GM19455 (cell line): ENCODE results near the gene IGSF3.

ENCODE experiments used
- ATAC-seq: cut with Tn5 transposase; IDR thresholded peaks from one replicate; pipeline ENCODE4 v1.9.1; 2021; ENCODE audit not compliant: unreplicated experiment

The IGSF3 gene

GRCh38 chr1:116686723-116687352 lies 19.3 kb upstream of the IGSF3 start:
- no peak for ATAC-seq

GRCh38 chr1:116686175-116686574 lies 18.6 kb upstream of the IGSF3 start:
- no peak for ATAC-seq

GRCh38 chr1:116684575-116684974 lies 17.0 kb upstream of the IGSF3 start:
- no peak for ATAC-seq

- ATAC-seq, result no peak
Observed at GRCh38 chr1:116682641-116683221, 15.2 kb upstream of the IGSF3 start.

- no peak for ATAC-seq
Observed at GRCh38 chr1:116681343-116681899, 13.9 kb upstream of the IGSF3 start.

- ATAC-seq, result no peak
Observed at GRCh38 chr1:116680752-116681151, 13.2 kb upstream of the IGSF3 start.

GRCh38 chr1:116679828-116680628 lies 12.5 kb upstream of the IGSF3 start:
- no peak for ATAC-seq

GRCh38 chr1:116679091-116679827 lies 11.7 kb upstream of the IGSF3 start:
- ATAC-seq, result no peak

- no peak for ATAC-seq
Observed at GRCh38 chr1:116678732-116679090, 11.2 kb upstream of the IGSF3 start.

GRCh38 chr1:116677474-116678062 lies 10.0 kb upstream of the IGSF3 start:
- no peak for ATAC-seq

- ATAC-seq, result no peak
Observed at GRCh38 chr1:116676291-116676690, 8.8 kb upstream of the IGSF3 start.

- ATAC-seq, result no peak
Observed at GRCh38 chr1:116674751-116675150, 7.2 kb upstream of the IGSF3 start.

- no peak for ATAC-seq
Observed at GRCh38 chr1:116674011-116674531, 6.5 kb upstream of the IGSF3 start.

- no peak for ATAC-seq
Observed at GRCh38 chr1:116671912-116672311, 4.4 kb upstream of the IGSF3 start.

- no peak for ATAC-seq
Observed at GRCh38 chr1:116671072-116671760, 3.7 kb upstream of the IGSF3 start.

- no peak for ATAC-seq
Observed at GRCh38 chr1:116668277-116668676, 744 bp upstream of the IGSF3 start.

- no peak for ATAC-seq
Observed at GRCh38 chr1:116667078-116667574, 407 bp downstream of the IGSF3 start.

- ATAC-seq, result no peak
Observed at GRCh38 chr1:116666187-116667077, 1.1 kb downstream of the IGSF3 start.

GRCh38 chr1:116664978-116665371 lies 2.6 kb downstream of the IGSF3 start:
- ATAC-seq, result no peak
